ENCODE data around the gene ROBO1. TPM values are rescaled to one million over a fixed set of nuclear protein-coding genes. Genes with fewer than 3 reads are reported as not detected.
A peak's percentile ranks its signal among the peaks of the same experiment; 100 is the strongest.

The ROBO1 gene
- total and polyA plus RNA-seq, 2 of the 13 experiments (the other 11 are each of a cell fraction or from before 2014, with no cell fraction given) = 52.2 to 71.0 TPM

GRCh38 chr3:78832785-78833204 lies 935.0 kb downstream of the ROBO1 start (continued):
- TF ChIP-seq ZHX1 (CRISPR knock-in tag; IDR thresholded peaks at IDR 0.05; ENCODE audit: low read depth) = no peak
- TF ChIP-seq PHF20 (CRISPR knock-in tag; IDR thresholded peaks at IDR 0.05) = no peak
- no peak for TF ChIP-seq EED (CRISPR knock-in tag; IDR thresholded peaks at IDR 0.05)
- no peak for TF ChIP-seq ZBTB3 (CRISPR knock-in tag; IDR thresholded peaks at IDR 0.05; ENCODE audit: borderline replicate concordance, low read depth)
- peak; percentile 50; the same call in 1 of the 2 replicates for TF ChIP-seq ELF3 (CRISPR knock-in tag; IDR thresholded peaks at IDR 0.05)
- TF ChIP-seq, protein P1, sequence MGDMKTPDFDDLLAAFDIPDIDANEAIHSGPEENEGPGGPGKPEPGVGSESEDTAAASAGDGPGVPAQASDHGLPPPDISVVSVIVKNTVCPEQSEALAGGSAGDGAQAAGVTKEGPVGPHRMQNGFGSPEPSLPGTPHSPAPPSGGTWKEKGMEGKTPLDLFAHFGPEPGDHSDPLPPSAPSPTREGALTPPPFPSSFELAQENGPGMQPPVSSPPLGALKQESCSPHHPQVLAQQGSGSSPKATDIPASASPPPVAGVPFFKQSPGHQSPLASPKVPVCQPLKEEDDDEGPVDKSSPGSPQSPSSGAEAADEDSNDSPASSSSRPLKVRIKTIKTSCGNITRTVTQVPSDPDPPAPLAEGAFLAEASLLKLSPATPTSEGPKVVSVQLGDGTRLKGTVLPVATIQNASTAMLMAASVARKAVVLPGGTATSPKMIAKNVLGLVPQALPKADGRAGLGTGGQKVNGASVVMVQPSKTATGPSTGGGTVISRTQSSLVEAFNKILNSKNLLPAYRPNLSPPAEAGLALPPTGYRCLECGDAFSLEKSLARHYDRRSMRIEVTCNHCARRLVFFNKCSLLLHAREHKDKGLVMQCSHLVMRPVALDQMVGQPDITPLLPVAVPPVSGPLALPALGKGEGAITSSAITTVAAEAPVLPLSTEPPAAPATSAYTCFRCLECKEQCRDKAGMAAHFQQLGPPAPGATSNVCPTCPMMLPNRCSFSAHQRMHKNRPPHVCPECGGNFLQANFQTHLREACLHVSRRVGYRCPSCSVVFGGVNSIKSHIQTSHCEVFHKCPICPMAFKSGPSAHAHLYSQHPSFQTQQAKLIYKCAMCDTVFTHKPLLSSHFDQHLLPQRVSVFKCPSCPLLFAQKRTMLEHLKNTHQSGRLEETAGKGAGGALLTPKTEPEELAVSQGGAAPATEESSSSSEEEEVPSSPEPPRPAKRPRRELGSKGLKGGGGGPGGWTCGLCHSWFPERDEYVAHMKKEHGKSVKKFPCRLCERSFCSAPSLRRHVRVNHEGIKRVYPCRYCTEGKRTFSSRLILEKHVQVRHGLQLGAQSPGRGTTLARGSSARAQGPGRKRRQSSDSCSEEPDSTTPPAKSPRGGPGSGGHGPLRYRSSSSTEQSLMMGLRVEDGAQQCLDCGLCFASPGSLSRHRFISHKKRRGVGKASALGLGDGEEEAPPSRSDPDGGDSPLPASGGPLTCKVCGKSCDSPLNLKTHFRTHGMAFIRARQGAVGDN (CRISPR knock-in tag; IDR thresholded peaks at IDR 0.05) = no peak
- TF ChIP-seq ZNF766 (CRISPR knock-in tag; IDR thresholded peaks at IDR 0.05; ENCODE audit: borderline replicate concordance) = no peak
- no peak for TF ChIP-seq ZNF589 (CRISPR knock-in tag; conservative IDR thresholded peaks at IDR 0.05)
- TF ChIP-seq FOXP1 (IDR thresholded peaks at IDR 0.05) = no peak
- TF ChIP-seq FOXP1 (CRISPR knock-in tag; IDR thresholded peaks at IDR 0.05) = peak; percentile 67; the same call in 1 of the 2 replicates
- no peak for TF ChIP-seq ZNF260 (CRISPR knock-in tag; IDR thresholded peaks at IDR 0.05; ENCODE audit: borderline replicate concordance, low read depth)
- TF ChIP-seq AFF4 (CRISPR knock-in tag; IDR thresholded peaks at IDR 0.05) = no peak
- no peak for TF ChIP-seq ZNF670 (CRISPR knock-in tag; IDR thresholded peaks at IDR 0.05; ENCODE audit: borderline replicate concordance)
- TF ChIP-seq ATF7 (IDR thresholded peaks at IDR 0.05) = no peak
- no peak for TF ChIP-seq ATF7 (CRISPR knock-in tag; IDR thresholded peaks at IDR 0.05)
- no peak for TF ChIP-seq MTA1 (CRISPR knock-in tag; IDR thresholded peaks at IDR 0.05; ENCODE audit: borderline replicate concordance)
- TF ChIP-seq ZNF292 (CRISPR knock-in tag; IDR thresholded peaks at IDR 0.05; ENCODE audit: borderline replicate concordance, low read depth) = peak; percentile 64; the same call in 1 of the 2 replicates
- TF ChIP-seq HNRNPL (IDR thresholded peaks at IDR 0.05; ENCODE audit: low read depth, low read length) = no peak
- TF ChIP-seq NFIC (IDR thresholded peaks at IDR 0.05; ENCODE audit: low read length) = peak; percentile 88
- TF ChIP-seq CHD4 (IDR thresholded peaks at IDR 0.05; ENCODE audit: borderline replicate concordance, low read length) = no peak
- peak; percentile 42; the same call in 1 of the 2 replicates for TF ChIP-seq DMAP1 (CRISPR knock-in tag; IDR thresholded peaks at IDR 0.05)
- TF ChIP-seq ZKSCAN5 (CRISPR knock-in tag; IDR thresholded peaks at IDR 0.05) = no peak
